ENCODE measurements around the gene GFRA1.
A peak's percentile ranks its signal among the peaks of the same experiment; 100 is the strongest.

GFRA1 gene

DNA sequence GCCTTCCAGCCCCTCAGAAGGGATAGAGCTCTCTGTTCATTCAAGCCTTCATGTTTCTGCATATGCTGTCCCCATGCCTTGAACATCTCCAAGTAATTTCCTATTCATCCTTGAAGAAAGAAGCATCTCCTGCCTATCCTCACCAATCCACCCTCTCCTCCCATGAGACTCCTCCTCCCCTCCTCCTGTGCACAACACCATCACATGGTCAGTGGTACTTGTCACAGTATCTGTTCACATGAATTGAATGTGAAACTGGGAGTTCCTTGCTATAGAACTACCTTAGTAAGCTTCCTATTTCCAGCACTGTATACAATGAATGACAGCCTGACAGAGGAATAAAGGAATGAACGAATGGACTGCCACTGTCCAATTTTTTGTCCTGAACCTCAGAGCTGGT, 115.5 kb downstream of the GFRA1 start:
- no peak for DNase-seq

- no peak for DNase-seq
These were observed 116.2 kb downstream of the GFRA1 start for GRCh38 chr10:116156819-116157218.

GRCh38 chr10:116155191-116155590, 117.8 kb downstream of the GFRA1 start:
- no peak for DNase-seq

DNA sequence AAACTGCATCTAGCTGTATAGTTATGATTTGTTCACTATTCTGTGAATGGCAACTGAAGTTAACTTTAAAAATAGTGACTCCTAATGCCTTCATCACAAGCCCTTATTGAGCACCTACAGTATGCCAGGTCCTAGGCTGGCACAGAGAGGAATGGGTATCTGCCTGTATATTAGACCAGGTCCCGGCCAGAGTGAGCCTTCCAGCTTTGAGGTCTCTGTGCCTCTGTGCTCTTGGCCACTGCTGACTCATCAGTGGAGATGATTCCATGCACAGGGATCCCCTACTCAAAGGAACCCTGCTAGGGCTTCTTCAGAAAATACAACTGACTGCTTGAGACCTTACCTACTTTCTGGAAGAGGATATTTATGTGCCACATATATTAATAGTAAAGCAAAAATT, 118.4 kb downstream of the GFRA1 start:
- DNase-seq = no peak

DNA sequence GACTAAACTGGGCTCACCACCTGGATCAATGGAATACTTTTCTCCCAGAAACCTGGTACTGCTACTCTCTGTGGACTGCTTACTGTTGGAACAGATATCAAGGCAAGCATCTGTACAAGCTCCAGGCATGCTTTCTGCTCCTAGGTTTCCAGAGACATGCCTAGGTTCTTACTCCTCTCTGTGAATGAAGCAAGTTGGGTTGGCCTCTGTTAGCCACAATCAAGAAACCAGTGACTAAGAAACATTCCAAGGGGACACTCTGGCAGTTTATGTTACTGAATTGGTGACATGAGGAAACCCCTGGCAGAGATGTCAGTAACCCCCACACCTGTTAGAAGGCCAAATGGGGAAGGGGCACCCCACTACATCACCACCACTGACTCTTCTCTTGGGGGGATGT, 121.9 kb downstream of the GFRA1 start:
- no peak for DNase-seq

- DNase-seq = no peak
These were observed 122.4 kb downstream of the GFRA1 start for GRCh38 chr10:116150606-116151005.

- DNase-seq = no peak
These were observed 125.7 kb downstream of the GFRA1 start for GRCh38 chr10:116147147-116147905.

DNA sequence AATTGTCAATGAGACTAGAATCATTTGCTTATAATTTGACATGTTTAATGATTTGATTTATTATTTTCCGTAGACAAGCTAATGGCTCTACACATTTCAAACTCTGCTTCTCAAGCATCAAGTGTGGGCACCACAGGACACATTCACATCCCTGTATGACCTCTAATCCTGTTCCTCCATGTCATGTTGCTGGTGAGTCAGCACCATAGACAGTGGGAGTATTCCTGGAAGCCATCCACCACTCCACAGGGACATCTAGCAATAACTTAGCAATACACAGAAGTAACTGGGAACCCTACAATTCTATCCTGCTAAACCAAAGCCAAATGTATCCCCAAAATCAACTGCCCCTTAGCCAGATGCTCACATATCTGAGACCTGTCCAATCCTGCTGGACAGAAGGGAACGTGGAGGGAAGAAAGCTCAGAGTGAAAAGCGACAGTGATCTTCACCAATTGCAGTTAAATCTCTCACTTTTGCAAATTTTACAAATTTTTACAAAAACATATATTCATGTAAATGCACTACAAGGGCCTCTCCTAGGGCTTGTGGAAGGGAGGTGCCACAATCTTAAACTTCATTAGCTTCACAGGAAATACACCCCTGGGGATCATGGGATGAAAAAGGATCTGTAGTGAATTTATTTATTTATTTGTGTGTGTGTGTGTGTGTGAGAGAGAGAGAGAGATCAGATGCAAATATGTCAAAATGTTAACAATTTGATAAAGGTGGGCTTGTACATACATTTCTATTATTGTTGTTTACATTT, 126.5 kb downstream of the GFRA1 start:
- no peak for DNase-seq

DNA sequence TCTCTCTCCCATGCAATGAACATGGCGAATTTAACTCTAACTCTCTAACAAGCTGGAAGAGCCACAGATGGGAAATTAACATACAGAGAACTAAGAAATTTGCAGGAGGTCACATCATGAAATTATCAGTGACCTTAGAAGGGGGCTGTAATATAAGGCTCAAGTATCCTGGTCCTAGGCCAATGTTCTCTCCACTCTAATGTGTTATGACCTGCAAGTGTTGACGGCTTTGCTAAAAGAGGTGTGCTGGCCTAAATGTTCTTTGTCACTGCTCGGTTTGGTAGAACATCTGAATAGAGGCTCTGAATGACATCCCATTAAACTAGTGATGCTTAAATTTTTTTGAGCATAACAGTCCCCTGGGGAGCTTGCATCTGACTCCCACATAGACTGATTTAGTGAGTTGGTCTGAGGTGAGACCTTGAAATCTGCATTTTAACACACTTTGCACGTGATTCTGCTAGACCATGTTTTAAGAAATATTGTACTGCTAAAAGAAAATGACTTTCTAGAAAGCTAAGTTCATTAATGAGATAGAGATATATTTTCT, 129.3 kb downstream of the GFRA1 start:
- DNase-seq = peak; percentile 72

GRCh38 chr10:116141855-116142254, 131.2 kb downstream of the GFRA1 start:
- DNase-seq = peak; percentile 91

DNA sequence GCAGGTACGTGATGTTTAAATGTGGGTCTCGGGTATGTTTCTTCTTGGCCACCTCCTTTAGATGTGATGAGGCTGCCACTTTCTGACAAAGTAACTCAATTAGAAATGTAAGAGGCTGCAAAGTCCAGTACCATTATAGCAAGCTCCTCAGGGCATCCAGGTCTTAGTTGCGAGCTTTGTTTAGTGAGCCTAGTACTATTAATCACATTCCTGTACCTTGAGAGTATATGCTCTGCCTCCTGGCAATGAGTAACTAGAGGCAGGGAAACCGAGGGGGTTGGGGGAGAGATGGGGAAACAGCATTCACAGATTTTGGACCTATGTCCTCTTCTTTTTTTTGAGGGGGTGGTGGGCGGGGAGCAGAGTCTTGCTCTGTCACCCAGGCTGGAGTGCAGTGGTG, 131.8 kb downstream of the GFRA1 start:
- DNase-seq = no peak

- DNase-seq = no peak
These were observed 133.1 kb downstream of the GFRA1 start for GRCh38 chr10:116139886-116140285.

DNA sequence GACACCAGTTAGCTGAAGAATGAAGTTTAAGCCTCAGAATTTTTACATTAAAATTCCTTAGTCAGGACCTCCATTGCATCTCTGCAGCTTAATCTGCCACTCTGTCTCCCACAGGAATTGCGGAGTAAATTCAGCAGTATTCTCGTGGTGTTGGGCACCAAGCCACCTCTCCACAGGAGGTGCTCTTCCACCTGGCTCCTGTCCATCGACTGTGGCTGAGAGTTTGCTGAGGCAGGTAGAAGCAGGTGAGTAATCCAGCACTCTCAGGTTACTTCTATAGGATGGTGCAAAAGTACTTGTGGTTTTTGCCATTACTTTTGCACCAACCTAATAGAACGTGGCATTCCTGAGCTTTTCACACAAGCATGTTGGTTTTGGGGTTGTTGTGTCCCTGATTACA, 134.1 kb downstream of the GFRA1 start:
- DNase-seq = peak; percentile 24

- DNase-seq = no peak
These were observed 136.7 kb downstream of the GFRA1 start for GRCh38 chr10:116136261-116136660.

DNA sequence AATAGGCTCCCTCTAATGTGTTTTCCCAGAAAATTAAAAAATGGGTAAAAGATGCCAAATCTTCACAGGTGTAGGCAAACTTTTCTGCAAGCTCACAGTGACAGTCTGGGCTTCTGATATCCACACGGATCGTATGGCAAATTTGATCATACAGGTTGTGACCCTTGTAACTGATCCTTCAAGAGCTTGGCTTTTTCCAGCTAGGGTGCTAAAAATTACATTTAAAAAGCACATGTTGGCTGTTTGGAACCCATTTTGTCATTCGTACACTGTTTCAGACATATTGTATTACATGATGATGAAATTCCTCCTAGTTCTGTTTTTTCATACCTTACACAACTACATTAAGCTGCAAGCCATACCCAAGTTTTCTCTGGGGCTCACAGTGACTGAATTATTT, 138.7 kb downstream of the GFRA1 start:
- DNase-seq = no peak

DNA sequence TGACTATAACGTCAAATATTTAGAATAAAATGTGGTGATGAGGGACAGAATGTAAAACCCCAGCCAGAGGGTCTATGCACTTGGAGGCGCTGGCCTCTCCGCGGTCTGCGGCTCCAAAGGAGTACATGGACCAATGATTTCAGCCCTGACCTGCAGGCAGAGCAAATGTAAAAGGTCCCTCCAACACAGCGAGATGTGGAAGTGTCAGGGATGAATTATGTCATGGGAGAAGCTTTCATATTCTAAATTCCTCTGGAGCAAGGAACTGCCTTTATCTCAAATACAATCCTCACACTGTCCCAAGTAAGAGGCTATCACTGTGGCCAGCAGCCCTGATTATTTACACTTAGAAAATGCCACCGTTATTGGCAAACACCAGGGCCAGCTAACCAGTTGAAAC, 139.4 kb downstream of the GFRA1 start:
- DNase-seq = no peak

DNA sequence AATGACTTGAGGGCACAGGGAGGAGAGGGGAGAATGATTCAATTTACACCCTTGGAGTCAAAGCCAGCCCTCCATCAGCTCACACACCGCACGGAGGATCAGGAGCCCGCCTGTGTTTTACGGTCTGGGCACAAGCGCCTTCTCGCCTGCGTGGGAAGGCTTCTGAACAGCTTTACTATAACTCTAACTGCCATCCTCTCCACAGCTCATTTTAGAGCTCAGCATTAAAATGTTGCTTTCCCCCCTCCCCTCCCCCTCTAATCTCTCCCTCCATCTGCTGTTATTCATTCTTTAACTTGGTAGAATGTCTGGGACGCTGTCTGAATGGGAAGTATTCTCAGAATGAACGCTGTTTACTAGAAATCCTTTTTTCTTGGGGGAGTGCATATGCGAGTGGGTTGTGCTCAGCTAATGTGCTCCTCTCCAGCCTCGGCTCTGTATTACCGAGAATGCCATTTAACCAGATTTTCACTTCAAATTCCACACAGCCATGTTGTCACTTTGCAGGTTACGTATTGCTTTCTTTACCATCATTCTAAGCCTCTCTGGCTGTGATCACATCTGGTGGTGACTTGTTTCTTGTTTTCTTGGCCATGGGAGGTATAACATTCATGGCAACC, 140.1 kb downstream of the GFRA1 start:
- no peak for DNase-seq

GRCh38 chr10:116130006-116130405, 143.0 kb downstream of the GFRA1 start:
- no peak for DNase-seq

- no peak for DNase-seq
These were observed 145.9 kb downstream of the GFRA1 start for GRCh38 chr10:116126954-116127695.

DNA sequence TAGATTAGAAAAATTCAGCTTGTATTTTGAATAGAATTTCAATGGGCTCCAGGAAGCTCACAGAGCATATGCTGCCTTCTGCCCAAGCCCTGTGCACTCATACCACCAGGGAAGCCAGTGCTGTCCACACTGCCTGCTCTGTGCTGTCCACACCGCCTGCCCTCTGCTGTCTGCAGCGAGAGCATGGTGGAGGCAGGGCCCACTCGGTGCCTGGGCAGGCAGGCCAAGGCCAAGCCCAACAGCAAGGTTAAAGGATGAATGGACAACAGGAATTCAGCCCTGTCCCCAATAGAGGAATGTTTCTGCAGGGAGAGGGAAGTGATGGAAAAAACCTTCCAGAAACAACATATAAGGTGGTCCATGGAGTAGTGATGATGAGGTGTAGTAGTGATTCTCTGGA, 146.8 kb downstream of the GFRA1 start:
- no peak for DNase-seq

- no peak for DNase-seq
These were observed 147.8 kb downstream of the GFRA1 start for GRCh38 chr10:116125180-116125579.

DNA sequence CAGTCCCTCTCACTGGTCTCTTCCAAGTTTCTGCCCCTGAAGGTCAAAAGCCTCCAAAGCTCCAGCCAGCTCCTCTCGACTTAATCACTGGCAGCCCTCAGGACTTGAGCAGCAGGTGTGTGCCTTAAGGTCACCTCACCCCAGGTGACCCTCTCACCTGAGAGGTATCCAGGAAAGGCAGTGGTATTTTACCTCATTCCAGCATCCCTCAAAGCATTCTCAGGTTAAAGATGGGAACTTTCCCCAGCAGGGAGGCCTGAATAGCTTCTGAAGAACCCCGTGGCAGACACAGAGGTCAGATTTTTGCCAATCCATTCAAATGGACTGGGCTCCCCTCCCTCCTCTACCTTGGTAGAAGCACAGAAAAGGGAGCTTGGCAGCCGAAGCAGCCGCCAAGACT, 148.2 kb downstream of the GFRA1 start:
- DNase-seq = no peak

DNA sequence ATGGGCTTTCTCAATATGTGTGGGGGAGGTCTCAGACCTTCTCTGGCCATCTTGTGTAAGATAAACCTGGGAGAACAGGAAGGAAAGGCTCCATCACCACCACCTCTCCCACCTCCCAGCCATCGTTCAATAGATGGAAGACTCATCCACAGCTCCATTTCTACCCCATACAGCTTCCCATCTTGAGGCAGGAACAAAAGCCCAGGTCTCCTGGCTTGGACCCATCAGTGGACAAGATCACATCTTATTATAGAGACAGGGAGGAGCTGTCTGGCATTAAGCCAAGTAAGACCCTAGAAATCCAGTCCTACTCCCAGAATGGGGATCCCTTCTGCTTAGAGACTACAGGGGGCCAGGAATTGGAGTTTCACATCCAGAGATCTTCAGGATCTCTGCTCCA, 150.3 kb downstream of the GFRA1 start:
- DNase-seq = no peak
